Measurements from ENCODE around the gene AIPL1.

AIPL1 gene

GRCh38 chr17:6415616-6416015 lies 19.3 kb downstream of the AIPL1 start:
- DNase-seq (ENCODE audit: low spot score), result no peak

GRCh38 chr17:6413065-6413464 lies 21.9 kb downstream of the AIPL1 start:
- no peak for DNase-seq (ENCODE audit: low spot score)

- no peak for DNase-seq (ENCODE audit: low spot score)
Observed at GRCh38 chr17:6408735-6409134, 26.2 kb downstream of the AIPL1 start.

- DNase-seq (ENCODE audit: low spot score), result no peak
Observed at GRCh38 chr17:6408276-6408675, 26.6 kb downstream of the AIPL1 start.

GRCh38 chr17:6402258-6402657 lies 32.7 kb downstream of the AIPL1 start:
- no peak for DNase-seq (ENCODE audit: low spot score)

GRCh38 chr17:6398955-6399354 lies 36.0 kb downstream of the AIPL1 start:
- no peak for DNase-seq (ENCODE audit: low spot score)

GRCh38 chr17:6394055-6394606 lies 40.8 kb downstream of the AIPL1 start:
- no peak for DNase-seq (ENCODE audit: low spot score)

GRCh38 chr17:6393351-6393952 lies 41.5 kb downstream of the AIPL1 start:
- DNase-seq (ENCODE audit: low spot score), result no peak

GRCh38 chr17:6392609-6393350 lies 42.1 kb downstream of the AIPL1 start:
- DNase-seq (ENCODE audit: low spot score), result no peak

GRCh38 chr17:6388416-6388815 lies 46.5 kb downstream of the AIPL1 start:
- no peak for DNase-seq (ENCODE audit: low spot score)

- DNase-seq (ENCODE audit: low spot score), result no peak
Observed at GRCh38 chr17:6387858-6388257, 47.1 kb downstream of the AIPL1 start.

- no peak for DNase-seq (ENCODE audit: low spot score)
Observed at GRCh38 chr17:6387442-6387841, 47.5 kb downstream of the AIPL1 start.

- DNase-seq (ENCODE audit: low spot score), result no peak
Observed at GRCh38 chr17:6386041-6386630, 48.8 kb downstream of the AIPL1 start.

- DNase-seq (ENCODE audit: low spot score), result no peak
Observed at GRCh38 chr17:6384481-6384880, 50.4 kb downstream of the AIPL1 start.

- no peak for DNase-seq (ENCODE audit: low spot score)
Observed at GRCh38 chr17:6381526-6382465, 53.1 kb downstream of the AIPL1 start.

- DNase-seq (ENCODE audit: low spot score), result no peak
Observed at GRCh38 chr17:6380915-6381438, 53.9 kb downstream of the AIPL1 start.

GRCh38 chr17:6377906-6378305 lies 57.0 kb downstream of the AIPL1 start:
- DNase-seq (ENCODE audit: low spot score), result no peak

GRCh38 chr17:6376931-6377361 lies 58.0 kb downstream of the AIPL1 start:
- DNase-seq (ENCODE audit: low spot score), result no peak

- DNase-seq (ENCODE audit: low spot score), result no peak
Observed at GRCh38 chr17:6374761-6375312, 60.1 kb downstream of the AIPL1 start.

GRCh38 chr17:6374271-6374691 lies 60.6 kb downstream of the AIPL1 start:
- no peak for DNase-seq (ENCODE audit: low spot score)

All from hematopoietic multipotent progenitor cell treated with erythropoietin and hydrocortisone succinate and interleukin-3 and kit ligand, for 17 days (in vitro differentiated cells).